ENCODE data around the gene AOX1. TPM values are rescaled to one million over a fixed set of nuclear protein-coding genes. Genes with fewer than 3 reads are reported as not detected.
A peak's percentile ranks its signal among the peaks of the same experiment; 100 is the strongest.

Gene AOX1
- total and polyA plus RNA-seq, 2 of the 8 experiments (the other 6 are each of a cell fraction or from before 2014, with no cell fraction given) = 5.6 to 8.3 TPM

- no peaks in the 10 kb centered on the region for H4K20me1 ChIP-seq (replicated peaks in 1 of 2; ENCODE audit: control insufficient read depth in 1 of 2, insufficient read depth in 2 of 2, low read length in 2 of 2)
- peak overlapping the region; percentile 4; the same call in 1 of the 2 replicates for H2BK5ac ChIP-seq (ENCODE audit: low read depth, low read length)
- H3K9ac ChIP-seq (replicated peaks in 1 of 4; ENCODE audit: extremely low read depth in 1 of 4, low read depth in 3 of 4, low read length in 3 of 4) = no peak overlapping the region
- no peaks in the 10 kb centered on the region for H3K9me3 ChIP-seq (ENCODE audit: insufficient read depth in 2 of 2, low read depth in 1 of 2, low read length in 1 of 2)
- WGBS, 2 experiments (ENCODE audit: extremely low coverage in 1 of 2, insufficient coverage in 1 of 2, insufficient read length in 1 of 2, insufficient replicate concordance in 2 of 2, low coverage in 1 of 2, low lambda C conversion rate in 2 of 2, missing lambda C conversion rate in 1 of 2) = 19% methylated on average over 17 of the region's 17 CpGs; no CpG with 5 or more reads in 1 of the 2 experiments
- peak overlapping the region in 3 of 4 experiments; percentile 17 to 50 (median 23); a peak in 4 of 8 replicates for H3K4me3 ChIP-seq (ENCODE audit: extremely low read depth in 1 of 4, insufficient read depth in 2 of 4, low read depth in 3 of 4, low read length in 4 of 4)
- H3K4me1 ChIP-seq (replicated peaks in 1 of 4; ENCODE audit: control insufficient read depth in 3 of 4, insufficient read depth in 4 of 4, low read length in 3 of 4) = peaks cover 0 to 5% (median 0%) of the 10 kb centered on the region in 4 experiments; a peak in 1 of 7 replicates
- H3K23ac ChIP-seq (ENCODE audit: insufficient read length) = no peak overlapping the region
- peak overlapping the region; percentile 90; the same call in 1 of the 2 replicates for H2BK12ac ChIP-seq (ENCODE audit: low read depth, low read length)
- H3K27ac ChIP-seq (ENCODE audit: low read depth, low read length) = peak overlapping the region; percentile 36; the same call in 1 of the 2 replicates
- no peaks in the 10 kb centered on the region for H3K36me3 ChIP-seq (ENCODE audit: control insufficient read depth in 2 of 4, insufficient read depth in 4 of 4, low read length in 3 of 4)
- H3K18ac ChIP-seq (ENCODE audit: extremely low read depth, low read length) = peak overlapping the region; percentile 52; the same call in 1 of the 2 replicates
- FAIRE-seq (peak; percentile 42), DNase-seq (ENCODE audit: low read depth in 1 of 2, low spot score in 2 of 2) (peak; percentile 43 to 74)
- H4K5ac ChIP-seq (ENCODE audit: insufficient read length, low read depth, low read length) = peak overlapping the region; percentile 15
- no peaks in the 10 kb centered on the region for H3K23me2 ChIP-seq (ENCODE audit: low read depth, low read length)
- H3K4me2 ChIP-seq (ENCODE audit: insufficient read depth in 1 of 2, low read depth in 2 of 2, low read length in 2 of 2) = peak overlapping the region; percentile 34 to 66
- ChIA-PET CTCF (ENCODE audit: partially characterized antibody) (interaction anchor here (0.6 to 6.4 kb wide), 36 partner anchors 9 to 812 kb away, joined by 3 to 130 read pairs (median 4); partner anchors contain the start of gene AOX1), POLR2A (ENCODE audit: partially characterized antibody) (interaction anchor here (0.9 to 2.6 kb wide), 8 partner anchors 10 to 176 kb away, joined by 3 to 6 read pairs (median 4); partner anchors contain the start of genes CLK1, NIF3L1 and PPIL3)
- no peak overlapping the region for H3K56ac ChIP-seq (replicated peaks; ENCODE audit: insufficient read length, low read depth, low read length)
- H2BK15ac ChIP-seq (ENCODE audit: low read length) = peak overlapping the region; percentile 75; the same call in 1 of the 2 replicates
- peak overlapping the region; percentile 30 for H3K4ac ChIP-seq (replicated peaks; ENCODE audit: insufficient read length, low read depth, low read length)
- H3K79me1 ChIP-seq (ENCODE audit: low read depth, low read length) = no peaks in the 10 kb centered on the region
- H2AFZ ChIP-seq (ENCODE audit: low read length) = peak overlapping the region; percentile 85
- H3K79me2 ChIP-seq (ENCODE audit: control insufficient read depth in 1 of 2, insufficient read depth in 2 of 2, low read length in 2 of 2) = no peaks in the 10 kb centered on the region
- 0 out of 2 replicates have a peak overlapping the region, but pooled peaks have one; percentile 75 for H4K8ac ChIP-seq (ENCODE audit: extremely low read depth, insufficient read depth, low read length)
- H2AK5ac ChIP-seq (ENCODE audit: low read depth, low read length) = no peak overlapping the region
- no peak overlapping the region for H3K14ac ChIP-seq (ENCODE audit: insufficient read length)
- peak overlapping the region; percentile 87 for H4K91ac ChIP-seq (replicated peaks; ENCODE audit: insufficient read length, low read length)
- 0 out of 2 replicates have a peak overlapping the region, but pooled peaks have one; percentile 1 for H2BK20ac ChIP-seq (ENCODE audit: low read length)
- no peaks in the 10 kb centered on the region for H3K27me3 ChIP-seq (replicated peaks in 1 of 4; ENCODE audit: control insufficient read depth in 3 of 4, extremely low read depth in 1 of 4, insufficient read depth in 3 of 4, low read length in 3 of 4)
- H2BK120ac ChIP-seq (replicated peaks; ENCODE audit: low read depth, low read length) = no peak overlapping the region
- TF ChIP-seq YY1 (IDR thresholded peaks at IDR 0.05; ENCODE audit: low read depth, low read length) = no peak
- TF ChIP-seq, protein P1, sequence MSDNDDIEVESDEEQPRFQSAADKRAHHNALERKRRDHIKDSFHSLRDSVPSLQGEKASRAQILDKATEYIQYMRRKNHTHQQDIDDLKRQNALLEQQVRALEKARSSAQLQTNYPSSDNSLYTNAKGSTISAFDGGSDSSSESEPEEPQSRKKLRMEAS (IDR thresholded peaks at IDR 0.05) = peak; percentile 20; the same call in 1 of the 2 replicates
- TF ChIP-seq RBBP5 (IDR thresholded peaks at IDR 0.05; ENCODE audit: borderline replicate concordance, low read depth, low read length) = no peak
- no peak for TF ChIP-seq RFX5 (IDR thresholded peaks at IDR 0.05; ENCODE audit: borderline replicate concordance, low read depth, low read length)
- peak in 1 of 2 experiments; percentile 60; a peak in 1 of 4 replicates for TF ChIP-seq SIN3A (conservative IDR thresholded peaks at IDR 0.05 in 1 of 2, IDR thresholded peaks at IDR 0.05 in 1 of 2; ENCODE audit: low read depth in 1 of 2, low read length in 2 of 2)
- no peak for TF ChIP-seq TEAD4 (IDR thresholded peaks at IDR 0.05; ENCODE audit: low read depth, low read length)
- no peak for TF ChIP-seq CEBPB (IDR thresholded peaks at IDR 0.05; ENCODE audit: low read depth, low read length)
- no peak for TF ChIP-seq CTBP2 (IDR thresholded peaks at IDR 0.05; ENCODE audit: borderline replicate concordance, insufficient read depth, insufficient read length, low read length)
- no peak for TF ChIP-seq SIRT6 (IDR thresholded peaks at IDR 0.05; ENCODE audit: low read length)
- peak; percentile 34; the same call in 1 of the 2 replicates for TF ChIP-seq JUND (IDR thresholded peaks at IDR 0.05; ENCODE audit: low read length)
These were observed 127.3 kb downstream of the AOX1 start for GRCh38 chr2:200713003-200713703.
